Measurements from ENCODE around the gene AGXT.
"Not testable (repeated sequence)": the region's sequence is repeated elsewhere in the genome, so short reads cannot be mapped to it uniquely, and the experiment has no call there.

AGXT gene

GRCh38 chr2:240840435-240841060 is 28.1 kb upstream of the AGXT start:
- peak; percentile 19 to 24 for DNase-seq

- DNase-seq: not testable (repeated sequence)
Observed at GRCh38 chr2:240846309-240846708, 22.3 kb upstream of the AGXT start.

DNA sequence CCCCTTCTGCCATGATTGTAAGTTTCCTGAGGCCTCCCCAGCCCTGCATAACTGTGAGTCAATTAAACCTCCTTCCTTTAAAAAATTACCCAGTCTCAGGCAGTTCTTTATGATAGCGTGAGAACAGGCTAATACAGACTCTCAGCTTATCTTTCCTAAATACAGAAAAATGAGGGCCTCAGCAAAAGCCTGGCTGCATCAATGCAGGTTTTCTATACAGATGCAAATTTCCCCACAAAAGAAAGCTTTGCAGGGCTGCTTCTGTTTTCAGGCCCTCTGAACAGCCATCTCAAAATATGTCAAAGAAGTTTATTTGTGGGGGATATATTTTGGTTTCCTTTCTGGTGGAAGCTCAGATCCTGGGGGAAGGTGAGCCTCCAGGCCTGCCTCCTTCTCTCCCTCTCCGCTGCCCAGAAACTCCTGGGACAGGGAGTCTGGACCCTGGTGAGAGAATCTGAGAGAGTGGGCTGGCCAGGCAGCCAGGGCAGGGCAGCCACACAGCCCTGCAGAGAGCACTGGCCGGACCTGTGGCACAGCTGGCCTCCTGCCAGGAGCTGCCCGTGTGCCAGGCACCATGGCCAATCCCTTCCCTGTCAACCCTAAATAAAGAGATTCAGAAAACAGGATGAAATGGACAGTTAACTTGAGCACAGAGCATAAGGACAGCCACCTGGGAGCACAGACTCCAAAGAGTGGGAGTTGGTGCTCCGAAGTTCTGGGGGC is 21.6 kb upstream of the AGXT start:
- no peak for DNase-seq

DNA sequence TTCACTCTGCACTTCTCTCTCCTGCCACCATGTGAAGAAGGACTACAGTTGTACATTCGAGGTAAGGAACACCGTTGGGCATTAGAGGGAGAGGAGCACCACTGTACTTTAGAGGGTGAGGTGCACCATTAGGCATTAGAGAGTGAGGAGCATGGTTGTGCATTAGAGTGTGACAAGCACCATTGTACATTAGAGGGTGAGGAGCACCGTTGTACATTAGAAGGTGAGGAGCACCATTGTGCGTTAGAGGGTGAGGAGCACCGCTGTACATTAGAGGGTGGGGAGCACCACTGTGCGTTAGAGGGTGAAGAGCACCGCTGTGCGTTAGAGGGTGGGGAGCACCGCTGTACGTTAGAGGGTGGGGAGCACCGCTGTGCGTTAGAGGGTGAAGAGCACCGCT is 20.8 kb upstream of the AGXT start:
- no peak for DNase-seq

DNA sequence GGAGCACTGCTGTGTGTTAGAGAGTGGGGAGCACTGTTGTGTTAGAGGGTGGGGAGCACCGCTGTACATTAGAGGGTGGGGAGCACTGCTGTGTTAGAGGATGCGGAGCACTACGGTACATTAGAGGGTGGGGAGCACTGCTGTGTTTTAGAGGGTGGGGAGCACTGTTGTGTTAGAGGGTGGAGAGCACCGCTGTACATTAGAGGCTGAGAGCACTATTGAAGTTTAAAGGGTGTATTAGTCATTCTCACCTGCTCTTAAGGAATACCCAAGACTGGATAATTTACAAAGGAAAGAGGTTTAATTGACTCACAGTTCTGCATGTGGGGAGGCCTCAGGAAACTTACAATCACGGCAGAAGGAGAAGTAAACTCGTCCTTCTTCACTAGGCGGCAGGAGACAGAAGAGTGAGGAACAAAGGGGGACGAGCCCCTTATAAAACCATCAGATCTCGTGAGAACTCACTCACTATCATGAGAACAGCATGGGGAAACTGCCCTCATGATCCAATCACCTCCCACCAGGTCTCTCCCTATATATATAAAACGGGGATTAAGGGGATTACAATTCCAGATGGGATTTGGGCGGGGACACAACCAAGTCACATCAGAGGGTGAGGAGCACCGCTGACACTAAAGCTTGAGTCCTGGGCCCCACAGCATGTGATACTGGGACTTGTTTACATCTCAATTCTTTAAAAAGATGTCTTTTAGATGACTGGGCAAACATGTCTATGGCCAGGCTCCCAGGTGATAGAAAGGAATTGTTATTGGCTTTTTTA is 19.5 kb upstream of the AGXT start:
- no peak for DNase-seq

DNA sequence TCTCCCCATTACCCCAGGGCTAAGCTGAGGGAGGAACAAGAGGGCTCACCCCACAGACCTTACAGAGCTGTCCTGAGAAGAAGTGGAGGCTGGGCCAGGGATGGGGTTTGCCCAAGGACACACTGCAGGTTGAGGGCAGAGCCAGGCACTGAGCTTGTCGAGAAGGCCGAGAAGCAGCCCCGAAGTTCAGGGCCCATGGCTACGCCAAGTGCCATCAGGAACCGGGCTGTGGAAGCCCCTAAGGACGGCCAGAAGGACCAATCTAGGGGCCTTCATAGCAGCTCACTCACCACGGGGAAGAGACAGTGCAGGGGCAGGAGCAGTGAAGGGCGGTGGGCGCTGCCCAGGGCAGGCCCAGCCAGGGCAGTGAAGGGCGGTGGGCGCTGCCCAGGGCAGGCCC is 18.6 kb upstream of the AGXT start:
- no peak for DNase-seq

- no peak for DNase-seq
Observed at GRCh38 chr2:240850756-240851077, 17.9 kb upstream of the AGXT start.

GRCh38 chr2:240851078-240851991 is 17.3 kb upstream of the AGXT start:
- DNase-seq: peak; percentile 20 to 76

- no peak for DNase-seq
Observed at GRCh38 chr2:240852671-240853314, 15.8 kb upstream of the AGXT start.

DNA sequence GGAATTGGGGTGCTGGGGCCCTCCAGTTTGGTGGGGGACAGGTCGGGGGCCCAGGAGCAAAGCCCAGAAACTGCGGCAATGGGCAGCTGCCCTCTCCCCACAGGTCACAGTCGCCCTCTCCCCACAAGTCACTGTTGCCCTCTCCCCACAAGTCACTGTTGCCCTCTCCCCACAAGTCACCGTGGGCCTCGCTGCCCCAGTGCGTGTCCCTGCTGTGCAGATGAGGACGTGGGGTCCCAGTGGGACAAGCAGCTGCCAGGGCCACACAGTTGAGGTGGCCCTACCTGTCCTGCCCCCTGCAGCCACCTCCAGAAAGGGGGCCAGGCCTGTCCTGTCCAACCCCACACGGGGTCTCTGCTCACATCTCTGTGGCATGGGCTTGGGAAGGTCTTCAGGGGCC is 13.0 kb upstream of the AGXT start:
- DNase-seq: no peak

- no peak for DNase-seq
Observed at GRCh38 chr2:240856151-240856980, 12.3 kb upstream of the AGXT start.

DNA sequence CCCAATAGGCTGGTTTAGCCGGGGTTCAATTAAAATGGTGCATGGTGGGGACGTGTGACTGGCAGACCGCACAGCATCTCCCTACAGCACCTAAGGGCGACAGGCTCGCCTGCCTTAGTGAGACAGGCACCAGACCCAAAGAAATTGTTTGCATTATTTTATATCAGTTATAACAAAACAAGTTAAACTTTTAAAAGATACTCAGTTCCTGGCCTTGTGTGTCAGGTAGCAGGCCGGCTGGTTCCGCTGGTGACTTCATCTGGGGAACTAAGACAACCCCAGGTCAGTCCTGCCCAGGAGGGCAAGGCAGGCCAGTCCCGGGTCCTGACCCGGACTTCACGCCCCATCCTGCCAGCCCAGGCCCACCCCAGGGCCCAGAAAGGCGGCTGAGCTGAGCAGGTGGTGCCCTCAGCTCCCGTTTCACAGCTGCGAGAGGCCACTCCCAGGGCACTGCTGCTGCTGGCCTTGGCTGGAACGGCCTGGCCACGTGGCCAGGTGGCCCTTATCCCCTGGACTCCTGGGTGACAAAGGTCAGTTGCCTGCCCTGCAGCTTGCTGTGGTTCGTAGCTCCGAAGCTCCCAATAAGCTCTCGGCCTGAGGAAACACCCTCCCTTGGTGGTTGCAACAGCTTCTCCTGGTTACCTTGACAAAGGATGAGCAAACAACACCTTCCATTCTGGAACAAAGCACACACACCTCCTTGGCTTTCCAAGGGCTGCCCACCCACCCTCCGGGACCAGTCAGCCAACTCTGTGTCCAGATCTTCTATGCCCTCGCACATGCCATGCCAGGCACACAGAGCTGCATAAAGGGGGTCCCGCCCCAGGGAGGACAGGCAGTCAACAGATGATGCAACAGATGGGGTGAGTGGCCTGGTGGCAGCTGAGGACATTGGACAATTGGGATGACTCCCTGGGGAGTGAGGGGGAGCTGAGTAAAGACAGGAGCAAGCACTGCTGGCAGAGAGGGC is 11.3 kb upstream of the AGXT start:
- DNase-seq: no peak

GRCh38 chr2:240858321-240858720 is 10.3 kb upstream of the AGXT start:
- DNase-seq: no peak

GRCh38 chr2:240858871-240859270 is 9.8 kb upstream of the AGXT start:
- DNase-seq: no peak

GRCh38 chr2:240861547-240861946 is 7.1 kb upstream of the AGXT start:
- DNase-seq: no peak

DNA sequence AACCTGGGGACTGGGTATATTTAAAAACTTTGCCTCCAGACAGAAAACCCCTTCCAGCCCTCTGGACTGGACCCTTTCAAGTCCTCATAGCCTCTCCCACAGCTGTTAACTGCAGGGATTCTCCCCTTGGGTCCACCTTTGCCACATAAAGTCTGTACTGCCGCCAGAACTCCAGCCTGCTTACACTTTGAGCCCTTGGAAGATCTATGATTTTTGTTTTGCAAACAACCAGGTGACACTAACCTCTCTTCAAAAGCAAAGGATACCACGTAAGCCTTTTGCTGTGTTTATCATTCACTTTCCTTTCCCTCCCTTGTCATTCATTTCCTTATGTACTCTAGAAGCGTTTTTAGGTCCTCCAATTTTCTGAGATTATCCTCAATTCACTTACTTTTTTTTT is 4.1 kb upstream of the AGXT start:
- no peak for DNase-seq

GRCh38 chr2:240865391-240865790 is 3.2 kb upstream of the AGXT start:
- no peak for DNase-seq

DNA sequence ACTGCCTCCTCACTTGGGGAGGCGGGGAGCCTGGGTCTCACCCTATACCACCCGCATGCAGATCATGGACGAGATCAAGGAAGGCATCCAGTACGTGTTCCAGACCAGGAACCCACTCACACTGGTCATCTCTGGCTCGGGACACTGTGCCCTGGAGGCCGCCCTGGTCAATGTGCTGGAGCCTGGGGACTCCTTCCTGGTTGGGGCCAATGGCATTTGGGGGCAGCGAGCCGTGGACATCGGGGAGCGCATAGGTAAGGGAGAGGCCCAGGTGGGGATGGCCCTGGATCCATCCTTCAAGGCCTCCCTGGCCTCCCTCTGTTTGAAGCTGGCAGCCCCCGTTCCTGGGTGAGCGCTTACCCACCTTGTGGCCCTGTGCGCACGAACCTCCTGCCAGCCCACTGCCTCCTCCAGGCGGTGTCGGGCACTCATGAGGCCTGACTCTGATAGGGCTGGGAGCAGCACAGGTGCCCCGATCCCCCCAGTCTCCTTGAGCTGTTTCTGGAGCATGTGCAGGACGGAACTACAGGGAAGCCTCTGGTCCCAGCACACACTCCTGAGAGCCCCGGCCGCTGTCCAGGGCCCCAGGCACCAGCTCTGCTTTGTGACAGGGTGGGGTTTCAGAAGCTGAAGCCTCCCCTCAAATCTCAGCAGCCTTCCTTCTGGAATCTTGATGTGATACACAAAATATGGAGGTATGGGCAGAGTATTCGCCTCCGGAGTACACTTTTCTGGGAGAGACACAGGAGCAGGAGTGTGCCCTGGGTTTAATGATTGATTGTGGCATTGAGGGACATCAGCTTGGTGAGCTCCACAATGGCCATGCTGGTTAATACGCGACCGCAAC is 708 bp downstream of the AGXT start:
- no peak for DNase-seq
